Breast epithelium (tissue), 3 donors: ENCODE measurements around the gene MUC16.

Experiments
- POLR2A ChIP-seq: fragments of 450-650 bp; IDR thresholded peaks from one replicate; pipeline ENCODE4 v1.6.1; 2016; ENCODE audit warnings: antibody characterized with exemption, mild to moderate bottlenecking, moderate library complexity
- TF ChIP-seq, protein P1 (sequence below), 3 donors: fragments of 450-650 bp; IDR thresholded peaks; one replicate each; pipeline ENCODE4 v1.5.1; 2016 to 2017; ENCODE audit warnings: antibody characterized with exemption in 3 of 3, mild to moderate bottlenecking in 3 of 3, moderate library complexity in 3 of 3

DNA sequence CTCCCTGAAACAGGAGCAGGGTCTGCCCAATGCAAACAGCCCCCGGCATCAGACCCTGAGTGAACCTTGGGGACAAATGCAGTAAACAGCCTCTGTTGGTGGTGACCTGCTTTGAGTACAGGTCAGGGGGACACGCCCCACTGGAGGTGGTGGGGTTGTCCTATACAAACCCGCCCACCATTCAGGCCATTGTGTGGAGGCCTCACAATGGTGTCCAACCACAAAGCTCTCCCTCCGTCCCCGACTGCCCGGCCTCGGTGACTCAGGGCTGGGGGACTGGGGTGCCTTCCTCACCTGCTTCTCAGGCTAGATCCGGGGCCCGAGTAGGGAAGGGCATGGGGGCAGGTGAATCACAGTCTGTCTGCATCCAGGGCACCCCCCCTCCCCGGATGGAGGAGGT is 1.5 kb downstream of the MUC16 start:
- TF ChIP-seq, protein P1, sequence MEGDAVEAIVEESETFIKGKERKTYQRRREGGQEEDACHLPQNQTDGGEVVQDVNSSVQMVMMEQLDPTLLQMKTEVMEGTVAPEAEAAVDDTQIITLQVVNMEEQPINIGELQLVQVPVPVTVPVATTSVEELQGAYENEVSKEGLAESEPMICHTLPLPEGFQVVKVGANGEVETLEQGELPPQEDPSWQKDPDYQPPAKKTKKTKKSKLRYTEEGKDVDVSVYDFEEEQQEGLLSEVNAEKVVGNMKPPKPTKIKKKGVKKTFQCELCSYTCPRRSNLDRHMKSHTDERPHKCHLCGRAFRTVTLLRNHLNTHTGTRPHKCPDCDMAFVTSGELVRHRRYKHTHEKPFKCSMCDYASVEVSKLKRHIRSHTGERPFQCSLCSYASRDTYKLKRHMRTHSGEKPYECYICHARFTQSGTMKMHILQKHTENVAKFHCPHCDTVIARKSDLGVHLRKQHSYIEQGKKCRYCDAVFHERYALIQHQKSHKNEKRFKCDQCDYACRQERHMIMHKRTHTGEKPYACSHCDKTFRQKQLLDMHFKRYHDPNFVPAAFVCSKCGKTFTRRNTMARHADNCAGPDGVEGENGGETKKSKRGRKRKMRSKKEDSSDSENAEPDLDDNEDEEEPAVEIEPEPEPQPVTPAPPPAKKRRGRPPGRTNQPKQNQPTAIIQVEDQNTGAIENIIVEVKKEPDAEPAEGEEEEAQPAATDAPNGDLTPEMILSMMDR (IDR thresholded peaks at IDR 0.05), result no peak
- no peak for TF ChIP-seq POLR2A
